HepG2 (cell line): ENCODE measurements around the gene NDUFV1. TPM values are rescaled to one million over a fixed set of nuclear protein-coding genes. Genes with fewer than 3 reads are reported as not detected.

Experiments
- CEBPB ChIP-seq: IDR thresholded peaks from 2 replicates; pipeline ENCODE4 v1.6.1; 2011; ENCODE audit warnings: low read depth, low read length, improper control_type of control experiment, borderline replicate concordance
- CREM ChIP-seq, 2 experiments: sonication (generic) in 1 of 2; formaldehyde crosslinking in 1 of 2; IDR thresholded peaks; 2 replicates each; pipeline versions ENCODE4 v1.4.0 to v1.6.1; 2016 to 2020; ENCODE audit warnings: antibody characterized with exemption in 1 of 2, mild to moderate bottlenecking in 1 of 2, missing genetic modification reagents in 1 of 2
- KAT7 ChIP-seq: IDR thresholded peaks from 2 replicates; pipeline ENCODE4 v1.6.1; 2018; ENCODE audit warnings: borderline replicate concordance, missing compliant biosample characterization
- KLF12 ChIP-seq: sonication (generic); formaldehyde crosslinking; IDR thresholded peaks from 2 replicates; pipeline ENCODE4 v1.4.0; 2020; ENCODE audit warnings: missing genetic modification reagents, borderline replicate concordance
- NFATC3 ChIP-seq: sonication (generic); formaldehyde crosslinking; IDR thresholded peaks from 2 replicates; pipeline ENCODE4 v1.5.1; 2020; ENCODE audit warnings: mild to moderate bottlenecking, missing genetic modification reagents
- NR2F2 ChIP-seq: IDR thresholded peaks from 2 replicates; pipeline ENCODE4 v1.6.1; 2012; ENCODE audit warnings: low read depth, inconsistent platforms, borderline replicate concordance
- PPARG ChIP-seq: conservative IDR thresholded peaks from 2 replicates; pipeline ENCODE4 v1.6.1; 2016; ENCODE audit warnings: missing biosample characterization, missing genetic modification reagents
- SP5 ChIP-seq: IDR thresholded peaks from 2 replicates; pipeline ENCODE4 v1.6.1; 2016; ENCODE audit warnings: low read depth, borderline replicate concordance
- TBL1XR1 ChIP-seq: fragments of 150-350 bp; IDR thresholded peaks from 2 replicates; pipeline ENCODE4 v1.6.1; 2014; ENCODE audit warnings: borderline replicate concordance, low read length; ENCODE audit not compliant: partially characterized antibody
- ZMYM3 ChIP-seq: sonication (generic); formaldehyde crosslinking; IDR thresholded peaks from 2 replicates; pipeline ENCODE4 v1.5.1; 2020; ENCODE audit warnings: mild to moderate bottlenecking, missing genetic modification reagents
- ZNF180 ChIP-seq: sonication (generic); formaldehyde crosslinking; IDR thresholded peaks from 2 replicates; pipeline ENCODE4 v1.4.0; 2020; ENCODE audit warnings: low read depth, missing genetic modification reagents, borderline replicate concordance
- ZNF367 ChIP-seq: sonication (generic); formaldehyde crosslinking; IDR thresholded peaks from 2 replicates; pipeline ENCODE4 v1.4.0; 2020; ENCODE audit warnings: missing genetic modification reagents, borderline replicate concordance
- ZNF383 ChIP-seq: sonication (generic); formaldehyde crosslinking; IDR thresholded peaks from 2 replicates; pipeline ENCODE4 v1.4.0; 2020; ENCODE audit warnings: missing genetic modification reagents, mild to moderate bottlenecking, borderline replicate concordance
- ZNF567 ChIP-seq: sonication (generic); formaldehyde crosslinking; IDR thresholded peaks from 2 replicates; pipeline ENCODE4 v1.8.1; 2023; ENCODE audit warnings: mild to moderate bottlenecking, missing genetic modification reagents, borderline replicate concordance
- ZNF737 ChIP-seq: sonication (generic); formaldehyde crosslinking; IDR thresholded peaks from 2 replicates; pipeline ENCODE4 v1.5.0; 2020; ENCODE audit warnings: missing genetic modification reagents, mild to moderate bottlenecking, borderline replicate concordance
- ZSCAN30 ChIP-seq: sonication (generic); formaldehyde crosslinking; IDR thresholded peaks from 2 replicates; pipeline ENCODE4 v1.5.0; 2020; ENCODE audit warnings: mild to moderate bottlenecking, missing genetic modification reagents
- polyA plus RNA-seq, 8 experiments: library from polyadenylated mRNA; depleted of rRNA in 3 of 8; stranded (reverse) in 7 of 8; unstranded in 1 of 8; fragments of >200 nt; fragmentation: Illumina TruSeq in 4 of 8; extraction: Trizol in 4 of 8; gene quantifications; 2 replicates each; pipeline versions ENCODE4 v1.2.1 to v1.2.3, GENCODE V29; 2011 to 2016; ENCODE audit warnings: low read depth in 4 of 8, missing spikeins in 1 of 8, mixed read lengths in 1 of 8; ENCODE audit not compliant: insufficient read depth in 1 of 8
- total RNA-seq, 5 experiments: library from RNA; depleted of rRNA; stranded (reverse); fragments of >200 nt; fragmentation: Illumina TruSeq; extraction: Trizol; gene quantifications; 2 replicates each; pipeline ENCODE4 v1.2.3, GENCODE V29; 2016; ENCODE audit warnings: low read depth in 1 of 5
- TF ChIP-seq, protein P1 (sequence below): sonication (generic); formaldehyde crosslinking; IDR thresholded peaks from 2 replicates; pipeline ENCODE4 v1.5.0; 2020; ENCODE audit warnings: mild to moderate bottlenecking, missing genetic modification reagents, borderline replicate concordance
- TF ChIP-seq, protein P2 (sequence below): sonication (generic); formaldehyde crosslinking; IDR thresholded peaks from 2 replicates; pipeline ENCODE4 v1.8.1; 2023; ENCODE audit warnings: mild to moderate bottlenecking, moderate library complexity, missing genetic modification reagents
- TF ChIP-seq, protein P3 (sequence below): sonication (generic); formaldehyde crosslinking; IDR thresholded peaks from 2 replicates; pipeline ENCODE4 v1.4.0; 2020; ENCODE audit warnings: mild to moderate bottlenecking, missing genetic modification reagents
- TF ChIP-seq, protein P4 (sequence below): sonication (generic); formaldehyde crosslinking; IDR thresholded peaks from 2 replicates; pipeline ENCODE4 v1.4.0; 2020; ENCODE audit warnings: missing genetic modification reagents
- TF ChIP-seq, protein P5 (sequence below): sonication (generic); formaldehyde crosslinking; IDR thresholded peaks from 2 replicates; pipeline ENCODE4 v1.9.0; 2021; ENCODE audit warnings: missing genetic modification reagents, borderline replicate concordance
- TF ChIP-seq, protein P6 (sequence below): sonication (generic); formaldehyde crosslinking; IDR thresholded peaks from 2 replicates; pipeline ENCODE4 v1.4.0; 2020; ENCODE audit warnings: missing genetic modification reagents, borderline replicate concordance

Gene NDUFV1
- total and polyA plus RNA-seq, 2 of the 13 experiments (the other 11 are each of a cell fraction or from before 2014, with no cell fraction given), result 88.9 to 137 TPM

DNA sequence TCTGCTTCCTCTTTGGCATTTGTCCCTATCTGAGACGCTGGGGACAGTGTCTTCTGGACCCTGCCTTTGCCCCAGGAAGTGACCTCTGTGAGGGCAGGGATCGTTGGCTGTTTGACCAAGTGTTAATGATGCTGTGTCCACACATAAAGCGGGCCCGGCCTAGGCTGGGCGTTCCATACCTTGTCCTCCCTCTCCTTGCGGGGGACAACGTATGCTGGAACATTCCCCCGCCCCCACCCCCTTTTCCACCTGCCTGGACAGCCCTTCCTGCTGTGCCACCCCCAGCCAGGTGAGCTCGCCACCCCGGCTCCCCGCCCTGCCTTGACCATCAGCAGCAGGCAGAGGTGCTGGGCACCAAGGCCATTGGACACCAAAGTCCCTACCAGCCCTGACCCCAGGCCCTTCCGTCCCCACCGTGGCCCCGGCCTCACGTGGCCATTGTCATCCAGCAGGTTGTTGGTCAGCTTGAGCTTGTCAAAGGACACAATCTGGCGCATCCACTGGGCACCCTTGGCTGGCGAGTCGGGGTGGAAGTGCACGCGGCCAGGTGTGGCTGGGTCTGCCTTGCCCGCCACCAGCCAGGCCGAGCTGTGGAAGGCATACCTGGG, 27.1 kb downstream of the NDUFV1 start (continued):
- TF ChIP-seq CREM (IDR thresholded peaks at IDR 0.05) (no peak), CREM (CRISPR knock-in tag; IDR thresholded peaks at IDR 0.05) (no peak), PPARG (CRISPR knock-in tag) (no peak), ZNF737 (CRISPR knock-in tag) (no peak), KLF12 (CRISPR knock-in tag) (no peak), CEBPB (no peak), ZNF180 (CRISPR knock-in tag) (no peak), ZNF567 (CRISPR knock-in tag) (no peak), NR2F2 (peak; percentile 71; the same call in 1 of the 2 replicates), ZSCAN30 (CRISPR knock-in tag) (no peak), NFATC3 (CRISPR knock-in tag) (no peak), ZNF367 (CRISPR knock-in tag) (no peak), KAT7 (CRISPR knock-in tag) (no peak), SP5 (CRISPR knock-in tag) (0 out of 2 replicates have a peak, but pooled peaks have one; percentile 15), ZMYM3 (CRISPR knock-in tag) (peak; percentile 3; the same call in 1 of the 2 replicates), ZNF383 (CRISPR knock-in tag) (no peak), TBL1XR1 (no peak)
- TF ChIP-seq, protein P1, sequence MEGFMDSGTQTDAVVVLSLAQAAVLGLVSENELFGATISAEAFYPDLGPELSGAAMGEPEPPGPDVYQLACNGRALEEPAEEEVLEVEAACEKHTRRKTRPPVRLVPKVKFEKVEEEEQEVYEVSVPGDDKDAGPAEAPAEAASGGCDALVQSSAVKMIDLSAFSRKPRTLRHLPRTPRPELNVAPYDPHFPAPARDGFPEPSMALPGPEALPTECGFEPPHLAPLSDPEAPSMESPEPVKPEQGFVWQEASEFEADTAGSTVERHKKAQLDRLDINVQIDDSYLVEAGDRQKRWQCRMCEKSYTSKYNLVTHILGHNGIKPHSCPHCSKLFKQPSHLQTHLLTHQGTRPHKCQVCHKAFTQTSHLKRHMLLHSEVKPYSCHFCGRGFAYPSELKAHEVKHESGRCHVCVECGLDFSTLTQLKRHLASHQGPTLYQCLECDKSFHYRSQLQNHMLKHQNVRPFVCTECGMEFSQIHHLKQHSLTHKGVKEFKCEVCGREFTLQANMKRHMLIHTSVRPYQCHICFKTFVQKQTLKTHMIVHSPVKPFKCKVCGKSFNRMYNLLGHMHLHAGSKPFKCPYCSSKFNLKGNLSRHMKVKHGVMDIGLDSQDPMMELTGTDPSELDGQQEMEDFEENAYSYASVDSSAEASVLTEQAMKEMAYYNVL (CRISPR knock-in tag), result 0 out of 2 replicates have a peak, but pooled peaks have one; percentile 3
- TF ChIP-seq, protein P2, sequence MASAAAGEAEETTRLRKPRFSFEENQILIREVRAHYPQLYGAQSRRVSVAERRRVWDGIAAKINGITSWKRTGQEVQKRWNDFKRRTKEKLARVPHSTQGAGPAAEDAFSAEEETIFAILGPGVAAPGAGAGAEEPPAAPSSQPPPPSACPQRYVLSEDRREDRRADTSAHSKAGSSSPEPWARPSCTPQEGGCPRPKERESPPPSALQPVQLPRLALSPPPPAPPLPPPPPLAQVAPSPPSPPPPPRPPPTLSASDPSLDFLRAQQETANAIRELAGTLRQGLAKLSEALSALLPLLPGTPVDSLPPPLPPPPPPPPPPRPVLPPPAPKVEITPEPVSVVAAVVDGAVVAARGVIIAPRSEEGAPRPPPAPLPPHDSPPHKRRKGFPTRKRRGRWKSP (CRISPR knock-in tag), result no peak
- TF ChIP-seq, protein P3, sequence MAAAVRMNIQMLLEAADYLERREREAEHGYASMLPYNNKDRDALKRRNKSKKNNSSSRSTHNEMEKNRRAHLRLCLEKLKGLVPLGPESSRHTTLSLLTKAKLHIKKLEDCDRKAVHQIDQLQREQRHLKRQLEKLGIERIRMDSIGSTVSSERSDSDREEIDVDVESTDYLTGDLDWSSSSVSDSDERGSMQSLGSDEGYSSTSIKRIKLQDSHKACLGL (CRISPR knock-in tag), result 0 out of 2 replicates have a peak, but pooled peaks have one; percentile 17
- TF ChIP-seq, protein P4, sequence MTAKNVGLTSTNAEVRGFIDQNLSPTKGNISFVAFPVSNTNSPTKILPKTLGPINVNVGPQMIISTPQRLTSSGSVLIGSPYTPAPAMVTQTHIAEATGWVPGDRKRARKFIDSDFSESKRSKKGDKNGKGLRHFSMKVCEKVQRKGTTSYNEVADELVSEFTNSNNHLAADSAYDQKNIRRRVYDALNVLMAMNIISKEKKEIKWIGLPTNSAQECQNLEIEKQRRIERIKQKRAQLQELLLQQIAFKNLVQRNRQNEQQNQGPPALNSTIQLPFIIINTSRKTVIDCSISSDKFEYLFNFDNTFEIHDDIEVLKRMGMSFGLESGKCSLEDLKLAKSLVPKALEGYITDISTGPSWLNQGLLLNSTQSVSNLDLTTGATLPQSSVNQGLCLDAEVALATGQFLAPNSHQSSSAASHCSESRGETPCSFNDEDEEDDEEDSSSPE, result no peak
- TF ChIP-seq, protein P5, sequence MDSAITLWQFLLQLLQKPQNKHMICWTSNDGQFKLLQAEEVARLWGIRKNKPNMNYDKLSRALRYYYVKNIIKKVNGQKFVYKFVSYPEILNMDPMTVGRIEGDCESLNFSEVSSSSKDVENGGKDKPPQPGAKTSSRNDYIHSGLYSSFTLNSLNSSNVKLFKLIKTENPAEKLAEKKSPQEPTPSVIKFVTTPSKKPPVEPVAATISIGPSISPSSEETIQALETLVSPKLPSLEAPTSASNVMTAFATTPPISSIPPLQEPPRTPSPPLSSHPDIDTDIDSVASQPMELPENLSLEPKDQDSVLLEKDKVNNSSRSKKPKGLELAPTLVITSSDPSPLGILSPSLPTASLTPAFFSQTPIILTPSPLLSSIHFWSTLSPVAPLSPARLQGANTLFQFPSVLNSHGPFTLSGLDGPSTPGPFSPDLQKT, result no peak
- TF ChIP-seq, protein P6, sequence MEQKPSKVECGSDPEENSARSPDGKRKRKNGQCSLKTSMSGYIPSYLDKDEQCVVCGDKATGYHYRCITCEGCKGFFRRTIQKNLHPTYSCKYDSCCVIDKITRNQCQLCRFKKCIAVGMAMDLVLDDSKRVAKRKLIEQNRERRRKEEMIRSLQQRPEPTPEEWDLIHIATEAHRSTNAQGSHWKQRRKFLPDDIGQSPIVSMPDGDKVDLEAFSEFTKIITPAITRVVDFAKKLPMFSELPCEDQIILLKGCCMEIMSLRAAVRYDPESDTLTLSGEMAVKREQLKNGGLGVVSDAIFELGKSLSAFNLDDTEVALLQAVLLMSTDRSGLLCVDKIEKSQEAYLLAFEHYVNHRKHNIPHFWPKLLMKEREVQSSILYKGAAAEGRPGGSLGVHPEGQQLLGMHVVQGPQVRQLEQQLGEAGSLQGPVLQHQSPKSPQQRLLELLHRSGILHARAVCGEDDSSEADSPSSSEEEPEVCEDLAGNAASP, result no peak
